Measurements from ENCODE around the gene KIF20B. TPM values are rescaled to one million over a fixed set of nuclear protein-coding genes. Genes with fewer than 3 reads are reported as not detected.

Gene KIF20B
- total and polyA plus RNA-seq, 2 of the 8 experiments (the other 6 are each of a cell fraction or from before 2014, with no cell fraction given), result 4.5 to 72.0 TPM

- Histone ChIP-seq H3K4me1 (replicated peaks in 1 of 4; ENCODE audit: control insufficient read depth in 3 of 4, insufficient read depth in 4 of 4, low read length in 3 of 4) (no peaks in the 10 kb centered on the region), H3K9ac (replicated peaks in 1 of 4; ENCODE audit: extremely low read depth in 1 of 4, low read depth in 3 of 4, low read length in 3 of 4) (no peak overlapping the region), H2BK12ac (ENCODE audit: low read depth, low read length) (no peak overlapping the region), H2BK5ac (ENCODE audit: low read depth, low read length) (no peak overlapping the region), H2AFZ (ENCODE audit: low read length) (no peak overlapping the region), H4K5ac (ENCODE audit: insufficient read length, low read depth, low read length) (no peak overlapping the region), H3K9me3 (ENCODE audit: insufficient read depth in 2 of 2, low read depth in 1 of 2, low read length in 1 of 2) (no peaks in the 10 kb centered on the region), H3K4me2 (ENCODE audit: insufficient read depth in 1 of 2, low read depth in 2 of 2, low read length in 2 of 2) (no peak overlapping the region), H2AK5ac (ENCODE audit: low read depth, low read length) (no peak overlapping the region), H2BK20ac (ENCODE audit: low read length) (no peak overlapping the region), H3K14ac (ENCODE audit: insufficient read length) (no peak overlapping the region), H3K79me2 (ENCODE audit: control insufficient read depth in 1 of 2, insufficient read depth in 2 of 2, low read length in 2 of 2) (no peaks in the 10 kb centered on the region), H3K4me3 (ENCODE audit: extremely low read depth in 1 of 4, insufficient read depth in 2 of 4, low read depth in 3 of 4, low read length in 4 of 4) (no peak overlapping the region), H3K36me3 (ENCODE audit: control insufficient read depth in 2 of 4, insufficient read depth in 4 of 4, low read length in 3 of 4) (peaks cover 7 to 46% (median 17%) of the 10 kb centered on the region in 4 experiments; a peak in 7 of 8 replicates), H3K56ac (replicated peaks; ENCODE audit: insufficient read length, low read depth, low read length) (no peak overlapping the region), H2BK120ac (replicated peaks; ENCODE audit: low read depth, low read length) (no peak overlapping the region), H3K4ac (replicated peaks; ENCODE audit: insufficient read length, low read depth, low read length) (no peak overlapping the region), H3K18ac (ENCODE audit: extremely low read depth, low read length) (no peak overlapping the region), H4K8ac (ENCODE audit: extremely low read depth, insufficient read depth, low read length) (no peak overlapping the region), H2BK15ac (ENCODE audit: low read length) (no peak overlapping the region), H3K27ac (ENCODE audit: low read depth, low read length) (no peak overlapping the region), H3K27me3 (replicated peaks in 1 of 4; ENCODE audit: control insufficient read depth in 3 of 4, extremely low read depth in 1 of 4, insufficient read depth in 3 of 4, low read length in 3 of 4) (no peaks in the 10 kb centered on the region), H4K91ac (replicated peaks; ENCODE audit: insufficient read length, low read length) (no peak overlapping the region), H3K23ac (ENCODE audit: insufficient read length) (no peak overlapping the region), H3K23me2 (ENCODE audit: low read depth, low read length) (no peaks in the 10 kb centered on the region), H3K79me1 (ENCODE audit: low read depth, low read length) (no peaks in the 10 kb centered on the region), H4K20me1 (replicated peaks in 1 of 2; ENCODE audit: control insufficient read depth in 1 of 2, insufficient read depth in 2 of 2, low read length in 2 of 2) (no peaks in the 10 kb centered on the region)
- ChIA-PET CTCF (ENCODE audit: partially characterized antibody) (no interaction called here), POLR2A (ENCODE audit: partially characterized antibody) (interaction anchor here (0.9 to 1.3 kb wide), 2 partner anchors 10 to 18 kb away, joined by 3 to 4 read pairs; no protein-coding TSS in a partner anchor)
- TF ChIP-seq SAP30 (IDR thresholded peaks at IDR 0.05; ENCODE audit: insufficient read depth, insufficient replicate concordance, low read length) (no peak), SRF (IDR thresholded peaks at IDR 0.05; ENCODE audit: low read depth, low read length) (no peak), BCL11A (IDR thresholded peaks at IDR 0.05; ENCODE audit: low read depth in 2 of 2, low read length in 2 of 2) (no peak), KDM4A (IDR thresholded peaks at IDR 0.05; ENCODE audit: low read depth, low read length, severe bottlenecking) (no peak), SP1 (IDR thresholded peaks at IDR 0.05; ENCODE audit: low read depth, low read length) (no peak), NRF1 (IDR thresholded peaks at IDR 0.05; ENCODE audit: low read depth, low read length) (no peak), NANOG (IDR thresholded peaks at IDR 0.05; ENCODE audit: insufficient read depth, low read depth, low read length, poor library complexity, severe bottlenecking) (no peak), SP2 (IDR thresholded peaks at IDR 0.05; ENCODE audit: low read length) (no peak), EZH2 (IDR thresholded peaks at IDR 0.05; ENCODE audit: low read depth, low read length, severe bottlenecking) (no peak), SIRT6 (IDR thresholded peaks at IDR 0.05; ENCODE audit: low read length) (no peak), GABPA (IDR thresholded peaks at IDR 0.05; ENCODE audit: borderline replicate concordance, insufficient read depth, low read length) (no peak)
- TF ChIP-seq, protein P1, sequence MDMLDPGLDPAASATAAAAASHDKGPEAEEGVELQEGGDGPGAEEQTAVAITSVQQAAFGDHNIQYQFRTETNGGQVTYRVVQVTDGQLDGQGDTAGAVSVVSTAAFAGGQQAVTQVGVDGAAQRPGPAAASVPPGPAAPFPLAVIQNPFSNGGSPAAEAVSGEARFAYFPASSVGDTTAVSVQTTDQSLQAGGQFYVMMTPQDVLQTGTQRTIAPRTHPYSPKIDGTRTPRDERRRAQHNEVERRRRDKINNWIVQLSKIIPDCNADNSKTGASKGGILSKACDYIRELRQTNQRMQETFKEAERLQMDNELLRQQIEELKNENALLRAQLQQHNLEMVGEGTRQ (IDR thresholded peaks at IDR 0.05; ENCODE audit: low read length), result no peak
- DNase-seq (ENCODE audit: low read depth in 1 of 2, low spot score in 2 of 2) (no peak), FAIRE-seq (no peak)
- 83% methylated on average over 1 of the region's 1 CpG; no CpG with 5 or more reads in 1 of the 2 experiments for WGBS, 2 experiments (ENCODE audit: extremely low coverage in 1 of 2, insufficient coverage in 1 of 2, insufficient read length in 1 of 2, insufficient replicate concordance in 2 of 2, low coverage in 1 of 2, low lambda C conversion rate in 2 of 2, missing lambda C conversion rate in 1 of 2)
Observed at GRCh38 chr10:89750441-89750840, 49.1 kb downstream of the KIF20B start.
